GM12878 (cell line): ENCODE results near the gene GALT. TPM values are rescaled to one million over a fixed set of nuclear protein-coding genes. Genes with fewer than 3 reads are reported as not detected.

Experiments used
- ATAC-seq: fragments of 200-7000 bp; cut with Tn5 transposase; 3 replicates; pipeline ENCODE4 v1.9.1; 2020; ENCODE audit warnings: mild to moderate bottlenecking, moderate library complexity
- BruUV-seq: library from RNA; stranded (reverse); fragments of 400-500 nt; replicated peaks from 2 replicates; lab custom pipeline; 2021; lab: Mats Ljungman, UMichigan
- CTCF ChIA-PET: fragments of 300-600 bp; sonication (Branson Sonifier 250); formaldehyde crosslinking; extraction: SDS; loops from one replicate; lab custom pipeline; 2021; ENCODE audit warnings: inconsistent platforms; lab: Yijun Ruan, JAX
- POLR2A ChIA-PET: fragments of 350-600 bp; formaldehyde crosslinking; extraction: SDS; loops from one replicate; lab custom pipeline; 2021; ENCODE audit warnings: inconsistent platforms; lab: Charles Lee
- RAD21 ChIA-PET: fragments of 300-600 bp; sonication (Branson Sonifier 250); formaldehyde crosslinking; loops from one replicate; lab custom pipeline; 2023; ENCODE audit warnings: antibody characterized with exemption; ENCODE audit not compliant: unreplicated experiment; lab: Charles Lee
- SMC1A ChIA-PET: fragments of 300-600 bp; sonication (Branson Sonifier 250); formaldehyde crosslinking; loops from one replicate; lab custom pipeline; 2023; ENCODE audit not compliant: unreplicated experiment, uncharacterized antibody; lab: Charles Lee
- DNase-seq: peaks from one replicate; pipeline ENCODE4 v3.0.0-alpha.2; 2011; ENCODE audit warnings: low read depth, low spot score
- FAIRE-seq: peaks from 3 replicates; lab custom pipeline; 2011; peaks lifted over from hg19 to GRCh38; lab: Jason Lieb, UNC
- H2AFZ ChIP-seq: 2 replicates; pipeline ENCODE4 v1.6.0; 2011; ENCODE audit warnings: low read depth, low read length, control low read depth; ENCODE audit not compliant: control insufficient read depth
- H3K27ac ChIP-seq: 2 replicates; pipeline ENCODE4 v1.5.1; 2011; ENCODE audit warnings: control low read depth; ENCODE audit not compliant: control insufficient read depth, insufficient read depth
- H3K27me3 ChIP-seq, 2 experiments: replicated peaks in 1 of 2; 2 replicates each; pipeline versions ENCODE4 v1.6.0 to v1.6.1; 2011; ENCODE audit warnings: low read length in 1 of 2; ENCODE audit not compliant: control insufficient read depth in 2 of 2, insufficient read depth in 2 of 2
- H3K36me3 ChIP-seq, 2 experiments: 2 replicates each; pipeline ENCODE4 v1.5.1; 2011; ENCODE audit warnings: low read length in 1 of 2; ENCODE audit not compliant: control insufficient read depth in 2 of 2, insufficient read depth in 2 of 2
- H3K4me1 ChIP-seq: 2 replicates; pipeline ENCODE4 v1.6.1; 2011; ENCODE audit warnings: mild to moderate bottlenecking, low read length, moderate library complexity, mixed read lengths; ENCODE audit not compliant: control insufficient read depth, insufficient read depth
- H3K4me2 ChIP-seq: 2 replicates; pipeline ENCODE4 v1.6.0; 2011; ENCODE audit warnings: control low read depth; ENCODE audit not compliant: control insufficient read depth, insufficient read depth
- H3K4me3 ChIP-seq: fragments of 200-600 bp; sonication (generic); 2 replicates; pipeline ENCODE4 v1.5.1; 2016
- H3K79me2 ChIP-seq: 2 replicates; pipeline ENCODE4 v1.6.0; 2011; ENCODE audit warnings: low read length; ENCODE audit not compliant: control insufficient read depth, insufficient read depth
- H3K9ac ChIP-seq: 2 replicates; pipeline ENCODE4 v1.8.0; 2011; ENCODE audit warnings: low read length, control low read depth, mixed read lengths; ENCODE audit not compliant: control insufficient read depth, insufficient read depth
- H3K9me3 ChIP-seq: replicated peaks from 3 replicates; pipeline ENCODE4 v1.5.1; 2011; ENCODE audit warnings: mild to moderate bottlenecking, low read length; ENCODE audit not compliant: control insufficient read depth, insufficient read depth
- H4K20me1 ChIP-seq: 2 replicates; pipeline ENCODE4 v1.6.0; 2011; ENCODE audit not compliant: control insufficient read depth, insufficient read depth
- BHLHE40 ChIP-seq, 2 experiments: fragments of 450-650 bp in 1 of 2; IDR thresholded peaks; 2 replicates each; pipeline ENCODE4 v1.6.1; 2011 to 2017; ENCODE audit warnings: low read depth in 2 of 2, borderline replicate concordance in 1 of 2, improper control_type of control experiment in 1 of 2, low read length in 1 of 2, mild to moderate bottlenecking in 1 of 2
- CEBPB ChIP-seq, 2 experiments: fragments of 150-350 bp in 1 of 2; IDR thresholded peaks; 2 replicates each; pipeline ENCODE4 v1.6.1; 2012 to 2014; ENCODE audit warnings: low read depth in 2 of 2, low read length in 2 of 2, borderline replicate concordance in 1 of 2, inconsistent platforms in 1 of 2
- CHD1 ChIP-seq: IDR thresholded peaks from 2 replicates; pipeline ENCODE4 v1.6.1; 2012; ENCODE audit warnings: low read depth, low read length, improper control_type of control experiment
- CHD4 ChIP-seq: fragments of 200-600 bp; sonication (generic); IDR thresholded peaks from 2 replicates; pipeline ENCODE4 v1.6.1; 2016; ENCODE audit warnings: mild to moderate bottlenecking
- FOS ChIP-seq: IDR thresholded peaks from 3 replicates; pipeline ENCODE4 v1.6.1; 2011; ENCODE audit warnings: borderline replicate concordance; ENCODE audit not compliant: insufficient read length; ENCODE audit errors: extremely low read depth
- IKZF1 ChIP-seq: fragments of 450-650 bp; conservative IDR thresholded peaks from 2 replicates; pipeline ENCODE4 v1.6.1; 2017; ENCODE audit warnings: antibody characterized with exemption, mild to moderate bottlenecking
- KDM1A ChIP-seq: fragments of 200-600 bp; sonication (generic); IDR thresholded peaks from 2 replicates; pipeline ENCODE4 v1.6.1; 2016; ENCODE audit warnings: borderline replicate concordance
- LARP7 ChIP-seq: fragments of 450-650 bp; IDR thresholded peaks from 2 replicates; pipeline ENCODE4 v1.6.1; 2017; ENCODE audit warnings: mild to moderate bottlenecking
- MXI1 ChIP-seq: fragments of 150-350 bp; IDR thresholded peaks from 2 replicates; pipeline ENCODE4 v1.6.1; 2011; ENCODE audit warnings: low read depth, mild to moderate bottlenecking, inconsistent platforms, low read length, improper control_type of control experiment
- NFXL1 ChIP-seq: fragments of 450-650 bp; IDR thresholded peaks from 2 replicates; pipeline ENCODE4 v1.6.1; 2017; ENCODE audit warnings: antibody characterized with exemption, mild to moderate bottlenecking, borderline replicate concordance
- POLR2AphosphoS2 ChIP-seq: IDR thresholded peaks from 2 replicates; pipeline ENCODE4 v1.6.1; 2011; ENCODE audit warnings: low read depth, mild to moderate bottlenecking, low read length, improper control_type of control experiment, moderate library complexity
- SIX5 ChIP-seq: IDR thresholded peaks from 2 replicates; pipeline ENCODE4 v1.6.1; 2011; ENCODE audit warnings: mild to moderate bottlenecking, low read depth, low read length, moderate library complexity; ENCODE audit not compliant: severe bottlenecking
- STAT1 ChIP-seq: fragments of 450-650 bp; conservative IDR thresholded peaks from 2 replicates; pipeline ENCODE4 v1.6.1; 2014; ENCODE audit warnings: antibody characterized with exemption, mild to moderate bottlenecking
- WRNIP1 ChIP-seq: IDR thresholded peaks from 2 replicates; pipeline ENCODE4 v1.6.1; 2011; ENCODE audit warnings: low read depth, low read length, improper control_type of control experiment, borderline replicate concordance
- ZNF384 ChIP-seq: IDR thresholded peaks from 2 replicates; pipeline ENCODE4 v1.6.1; 2012; ENCODE audit warnings: low read depth, mild to moderate bottlenecking, low read length, improper control_type of control experiment, borderline replicate concordance
- WGBS: methylation state at CpG from one replicate; pipeline ENCODE4 v1.1.6; 2016; ENCODE audit warnings: low lambda C conversion rate; ENCODE audit not compliant: insufficient replicate concordance, insufficient coverage; ENCODE audit errors: missing lambda C conversion rate; 5-methylcytosine and 5-hydroxymethylcytosine counted together
- in situ Hi-C: fragments of 300-500 bp; cut with MboI; formaldehyde crosslinking; loops from 9 replicates; pipeline ENCODE4 v1.14.3; 2018; ENCODE audit warnings: mixed read lengths
- intact Hi-C: fragments of 100-400 bp; cut with micrococcal nuclease; formaldehyde crosslinking; loops from one replicate; pipeline ENCODE4 v1.14.2; 2022; ENCODE audit not compliant: unreplicated experiment
- polyA plus RNA-seq, 11 experiments: library from polyadenylated mRNA; depleted of rRNA in 4 of 11; unstranded in 6 of 11; stranded (reverse) in 5 of 11; fragments of >200 nt; fragmentation: Nextera tagmentation in 4 of 11; fragmentation: Illumina TruSeq in 1 of 11; extraction: Ambion mirVana in 4 of 11; extraction: Trizol in 1 of 11; gene quantifications; 1 replicate in 1 of 11; 2 replicates in 10 of 11; pipeline versions ENCODE4 v1.2.1 to v1.2.3, GENCODE V29; 2011 to 2016; ENCODE audit warnings: inconsistent platforms in 2 of 11, missing spikeins in 2 of 11, low read depth in 1 of 11
- total RNA-seq, 4 experiments: library from RNA; depleted of rRNA in 3 of 4; stranded (reverse); fragments of >200 nt in 3 of 4; fragmentation: Illumina TruSeq in 1 of 4; extraction: Trizol in 1 of 4; gene quantifications; 2 replicates each; pipeline versions ENCODE4 v1.2.1 to v1.2.3, GENCODE V29; 2013 to 2021
- TF ChIP-seq, protein P1 (sequence below): IDR thresholded peaks from 2 replicates; pipeline ENCODE4 v1.6.1; 2011; ENCODE audit warnings: borderline replicate concordance, low read depth, mild to moderate bottlenecking, moderate library complexity, low read length; ENCODE audit not compliant: insufficient read depth, poor library complexity, severe bottlenecking
- TF ChIP-seq, protein P2 (sequence below): fragments of 450-650 bp; IDR thresholded peaks from 2 replicates; pipeline ENCODE4 v1.6.1; 2016; ENCODE audit warnings: mild to moderate bottlenecking

Gene GALT
- total and polyA plus RNA-seq, 10 of the 15 experiments (the other 5 are each of a cell fraction or from before 2014, with no cell fraction given) = 9.3 to 34.1 (median 26.9) TPM

GRCh38 chr9:34669809-34670562 lies 23.5 kb downstream of the GALT start:
- ChIA-PET POLR2A (no interaction called here), RAD21 (no interaction called here), SMC1A (no interaction called here), CTCF (interaction anchor here (0.7 to 1.6 kb wide), 3 partner anchors 33 to 65 kb away, joined by 3 to 4 read pairs (median 3); no protein-coding TSS in a partner anchor)
- H3K79me2 ChIP-seq = no peaks in the 10 kb centered on the region
- ATAC-seq = no peak
- in situ Hi-C loops = no loop called here
- H3K4me1 ChIP-seq = no peaks in the 10 kb centered on the region; the same call in 1 of the 2 replicates
- 20% methylated on average over 5 of the region's 5 CpGs for WGBS
- H3K27ac ChIP-seq = no peak overlapping the region
- no peaks in the 10 kb centered on the region; the same call in 2 of the 3 replicates for H3K9me3 ChIP-seq
- no peaks in the 10 kb centered on the region for H3K36me3 ChIP-seq
- BruUV-seq = no TSS peak
- FAIRE-seq = no peak
- no peak overlapping the region for H2AFZ ChIP-seq
- no peak for DNase-seq
- no peak overlapping the region for H3K4me3 ChIP-seq
- H3K27me3 ChIP-seq = no peaks in the 10 kb centered on the region
- H4K20me1 ChIP-seq = no peaks in the 10 kb centered on the region
- TF ChIP-seq ZNF384 (no peak), BHLHE40 (IDR thresholded peaks at IDR 0.05; ENCODE audit: borderline replicate concordance in 1 of 2, low read depth in 2 of 2, low read length in 1 of 2) (no peak), FOS (no peak), LARP7 (no peak), WRNIP1 (no peak), IKZF1 (no peak), STAT1 (no peak), NFXL1 (no peak), CEBPB (IDR thresholded peaks at IDR 0.05; ENCODE audit: borderline replicate concordance in 1 of 2, low read depth in 2 of 2, low read length in 2 of 2) (no peak), SIX5 (no peak), POLR2AphosphoS2 (no peak), CHD1 (no peak), KDM1A (no peak), MXI1 (no peak), CHD4 (no peak)
- TF ChIP-seq, protein P1, sequence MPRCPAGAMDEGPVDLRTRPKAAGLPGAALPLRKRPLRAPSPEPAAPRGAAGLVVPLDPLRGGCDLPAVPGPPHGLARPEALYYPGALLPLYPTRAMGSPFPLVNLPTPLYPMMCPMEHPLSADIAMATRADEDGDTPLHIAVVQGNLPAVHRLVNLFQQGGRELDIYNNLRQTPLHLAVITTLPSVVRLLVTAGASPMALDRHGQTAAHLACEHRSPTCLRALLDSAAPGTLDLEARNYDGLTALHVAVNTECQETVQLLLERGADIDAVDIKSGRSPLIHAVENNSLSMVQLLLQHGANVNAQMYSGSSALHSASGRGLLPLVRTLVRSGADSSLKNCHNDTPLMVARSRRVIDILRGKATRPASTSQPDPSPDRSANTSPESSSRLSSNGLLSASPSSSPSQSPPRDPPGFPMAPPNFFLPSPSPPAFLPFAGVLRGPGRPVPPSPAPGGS = no peak
- TF ChIP-seq, protein P2, sequence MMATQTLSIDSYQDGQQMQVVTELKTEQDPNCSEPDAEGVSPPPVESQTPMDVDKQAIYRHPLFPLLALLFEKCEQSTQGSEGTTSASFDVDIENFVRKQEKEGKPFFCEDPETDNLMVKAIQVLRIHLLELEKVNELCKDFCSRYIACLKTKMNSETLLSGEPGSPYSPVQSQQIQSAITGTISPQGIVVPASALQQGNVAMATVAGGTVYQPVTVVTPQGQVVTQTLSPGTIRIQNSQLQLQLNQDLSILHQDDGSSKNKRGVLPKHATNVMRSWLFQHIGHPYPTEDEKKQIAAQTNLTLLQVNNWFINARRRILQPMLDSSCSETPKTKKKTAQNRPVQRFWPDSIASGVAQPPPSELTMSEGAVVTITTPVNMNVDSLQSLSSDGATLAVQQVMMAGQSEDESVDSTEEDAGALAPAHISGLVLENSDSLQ = no peak
- no peak overlapping the region for H3K4me2 ChIP-seq
- H3K9ac ChIP-seq = no peak overlapping the region
- intact Hi-C loops = no loop called here
